Fibroblast of lung (primary cell): ENCODE data around the gene GPAM. TPM values are rescaled to one million over a fixed set of nuclear protein-coding genes. Genes with fewer than 3 reads are reported as not detected.

Source experiments
- DNase-seq, 2 donors: peaks; one replicate each; pipeline versions ENCODE4 v3.0.0 to v3.0.0-alpha.2; 2010; ENCODE audit warnings: low read depth in 2 of 2
- H2AFZ ChIP-seq: 2 replicates; pipeline ENCODE4 v1.5.1; 2012; ENCODE audit warnings: low read length, control low read depth, inconsistent platforms
- H3K27ac ChIP-seq: 2 replicates; pipeline ENCODE4 v1.5.1; 2011; ENCODE audit warnings: low read length, control low read depth; ENCODE audit not compliant: insufficient read depth
- H3K27me3 ChIP-seq: 2 replicates; pipeline ENCODE4 v1.5.1; 2011; ENCODE audit warnings: mild to moderate bottlenecking, low read length; ENCODE audit not compliant: control insufficient read depth, insufficient read depth
- H3K36me3 ChIP-seq: 2 replicates; pipeline ENCODE4 v1.5.1; 2011; ENCODE audit warnings: low read length; ENCODE audit not compliant: control insufficient read depth, insufficient read depth
- H3K4me1 ChIP-seq: 2 replicates; pipeline ENCODE4 v1.5.1; 2011; ENCODE audit warnings: low read length; ENCODE audit not compliant: control insufficient read depth, insufficient read depth; ENCODE audit errors: extremely low read depth
- H3K4me2 ChIP-seq: 2 replicates; pipeline ENCODE4 v1.5.1; 2011; ENCODE audit warnings: low read length, control low read depth; ENCODE audit not compliant: insufficient read depth; ENCODE audit errors: extremely low read depth
- H3K4me3 ChIP-seq, 4 experiments: fragments of 200-600 bp in 1 of 4; sonication (generic) in 1 of 4; replicated peaks in 1 of 4; 2 replicates each; pipeline ENCODE4 v1.5.1; 2011 to 2016; ENCODE audit warnings: low read length in 4 of 4, low read depth in 3 of 4, mild to moderate bottlenecking in 3 of 4, control low read depth in 2 of 4, inconsistent platforms in 1 of 4, mixed read lengths in 1 of 4; ENCODE audit not compliant: insufficient read depth in 1 of 4; ENCODE audit errors: control extremely low read depth in 1 of 4
- H3K79me2 ChIP-seq: 2 replicates; pipeline ENCODE4 v1.5.1; 2012; ENCODE audit warnings: mild to moderate bottlenecking, low read length, inconsistent platforms; ENCODE audit not compliant: control insufficient read depth, insufficient read depth
- H3K9ac ChIP-seq: 2 replicates; pipeline ENCODE4 v1.5.1; 2011; ENCODE audit warnings: mild to moderate bottlenecking, low read length, control low read depth; ENCODE audit not compliant: insufficient read depth
- H3K9me3 ChIP-seq: 2 replicates; pipeline ENCODE4 v1.5.1; 2012; ENCODE audit warnings: low read depth, low read length; ENCODE audit not compliant: control insufficient read depth, insufficient read depth
- H4K20me1 ChIP-seq: 2 replicates; pipeline ENCODE4 v1.5.1; 2011; ENCODE audit warnings: low read length; ENCODE audit not compliant: control insufficient read depth, insufficient read depth; ENCODE audit errors: extremely low read depth
- CTCF ChIP-seq, 2 donors: IDR thresholded peaks in 1 of 2; conservative IDR thresholded peaks in 1 of 2; 1 replicate in 1 of 2; 2 replicates in 1 of 2; pipeline ENCODE4 v1.5.1; 2011 to 2012; ENCODE audit warnings: low read length in 2 of 2, control low read depth in 1 of 2, inconsistent platforms in 1 of 2, low read depth in 1 of 2, mild to moderate bottlenecking in 1 of 2
- EZH2 ChIP-seq: IDR thresholded peaks from 2 replicates; pipeline ENCODE4 v1.5.1; 2012; ENCODE audit warnings: low read length, control low read depth, mild to moderate bottlenecking; ENCODE audit errors: missing control alignments
- polyA plus RNA-seq, 2 donors: library from polyadenylated mRNA; depleted of rRNA in 1 of 2; stranded (reverse) in 1 of 2; unstranded in 1 of 2; fragments of >200 nt; gene quantifications; 2 replicates each; pipeline ENCODE4 v1.2.1, GENCODE V29; 2011 to 2012; ENCODE audit warnings: missing spikeins in 1 of 2
- total RNA-seq: library from RNA; depleted of rRNA; stranded (reverse); fragments of >200 nt; gene quantifications from 2 replicates; pipeline ENCODE4 v1.2.1, GENCODE V29; 2014

Gene GPAM
- total and polyA plus RNA-seq, 2 donors (not counting 1 experiment from before 2014, with no cell fraction given), result 10.1 to 17.0 TPM

GRCh38 chr10:112131996-112132395, 51.6 kb downstream of the GPAM start:
- DNase-seq, result no peak
- H2AFZ ChIP-seq, result no peak overlapping the region
- TF ChIP-seq EZH2 (no peak), CTCF (conservative IDR thresholded peaks at IDR 0.05 in 1 of 2, IDR thresholded peaks at IDR 0.05 in 1 of 2; ENCODE audit: low read depth in 1 of 2, low read length in 2 of 2) (no peak)

GRCh38 chr10:112131346-112131745, 52.2 kb downstream of the GPAM start:
- H3K27me3 ChIP-seq, result no peaks in the 10 kb centered on the region
- no peak overlapping the region for H2AFZ ChIP-seq
- H3K27ac ChIP-seq, result no peak overlapping the region
- no peak overlapping the region for H3K9ac ChIP-seq
- no peaks in the 10 kb centered on the region for H4K20me1 ChIP-seq
- DNase-seq, result no peak
- no peaks in the 10 kb centered on the region for H3K79me2 ChIP-seq
- H3K36me3 ChIP-seq, result no peaks in the 10 kb centered on the region
- H3K4me3 ChIP-seq, result no peak overlapping the region
- H3K4me1 ChIP-seq, result no peaks in the 10 kb centered on the region
- no peak overlapping the region for H3K4me2 ChIP-seq
- TF ChIP-seq CTCF (conservative IDR thresholded peaks at IDR 0.05 in 1 of 2, IDR thresholded peaks at IDR 0.05 in 1 of 2; ENCODE audit: low read depth in 1 of 2, low read length in 2 of 2) (no peak), EZH2 (no peak)
- H3K9me3 ChIP-seq, result no peaks in the 10 kb centered on the region

More at GRCh38 chr10:112131996-112132395, 51.6 kb downstream of the GPAM start:
- Histone ChIP-seq H3K4me1 (no peaks in the 10 kb centered on the region), H3K4me3 (no peak overlapping the region), H3K9ac (no peak overlapping the region), H3K4me2 (no peak overlapping the region), H3K27ac (no peak overlapping the region), H3K36me3 (no peaks in the 10 kb centered on the region), H4K20me1 (no peaks in the 10 kb centered on the region), H3K9me3 (no peaks in the 10 kb centered on the region), H3K27me3 (no peaks in the 10 kb centered on the region), H3K79me2 (no peaks in the 10 kb centered on the region)

GRCh38 chr10:112126901-112127300, 56.7 kb downstream of the GPAM start:
- Histone ChIP-seq H3K9ac (no peak overlapping the region), H3K27ac (no peak overlapping the region), H3K4me2 (no peak overlapping the region), H3K9me3 (no peaks in the 10 kb centered on the region), H3K4me3 (no peak overlapping the region), H2AFZ (no peak overlapping the region), H3K27me3 (no peaks in the 10 kb centered on the region), H3K4me1 (no peaks in the 10 kb centered on the region), H4K20me1 (no peaks in the 10 kb centered on the region), H3K36me3 (no peaks in the 10 kb centered on the region), H3K79me2 (no peaks in the 10 kb centered on the region)
- no peak for DNase-seq
- TF ChIP-seq EZH2, result no peak
- no peak for TF ChIP-seq CTCF (conservative IDR thresholded peaks at IDR 0.05 in 1 of 2, IDR thresholded peaks at IDR 0.05 in 1 of 2; ENCODE audit: low read depth in 1 of 2, low read length in 2 of 2)
